Activated naive CD8-positive, alpha-beta T cell treated with anti-CD3 and anti-CD28 coated beads, Interleukin-2, amount 10 ng/mL, durations not matched to agents 7 days and 5 days (primary cell): ENCODE measurements around the gene SEPSECS. TPM values are rescaled to one million over a fixed set of nuclear protein-coding genes. Genes with fewer than 3 reads are reported as not detected.

Source experiments
- ATAC-seq: fragments of 150-1000 bp; cut with Tn5 transposase; one replicate; pipeline ENCODE4 v1.10.0; 2021; ENCODE audit warnings: low read depth, moderate library complexity
- POLR2A ChIA-PET: fragments of 350-600 bp; sonication (Branson Sonifier 250); formaldehyde crosslinking; loops from one replicate; lab custom pipeline; 2021; ENCODE audit warnings: antibody characterized with exemption; lab: Charles Lee
- DNase-seq: peaks from one replicate; pipeline ENCODE4 v3.0.0; 2021
- H3K27ac Mint-ChIP-seq: one replicate; pipeline ENCODE4 v1.8.0; 2022; ENCODE audit warnings: mild to moderate bottlenecking, mixed read lengths
- H3K27me3 Mint-ChIP-seq: one replicate; pipeline ENCODE4 v1.8.0; 2022; ENCODE audit warnings: mild to moderate bottlenecking, moderate library complexity, mixed read lengths
- H3K36me3 Mint-ChIP-seq: one replicate; pipeline ENCODE4 v1.8.0; 2021; ENCODE audit warnings: mild to moderate bottlenecking, mixed read lengths
- H3K4me1 Mint-ChIP-seq: one replicate; pipeline ENCODE4 v1.8.0; 2021; ENCODE audit warnings: mixed read lengths
- H3K4me3 Mint-ChIP-seq: one replicate; pipeline ENCODE4 v1.8.0; 2022; ENCODE audit warnings: mild to moderate bottlenecking, moderate library complexity, mixed read lengths
- H3K9me3 Mint-ChIP-seq: one replicate; pipeline ENCODE4 v1.8.0; 2021; ENCODE audit warnings: mixed read lengths
- total RNA-seq, 2 experiments: library from RNA; stranded (reverse); gene quantifications; one replicate each; pipeline ENCODE4 v1.2.3, GENCODE V29; 2021

The SEPSECS gene
- total RNA-seq, 2 experiments from 2014 or later, result 15.1 to 15.5 TPM

GRCh38 chr4:25142468-25142867 is 17.8 kb downstream of the SEPSECS start:
- Mint-ChIP-seq H3K27me3 (no peaks in the 10 kb centered on the region), H3K4me3 (no peak overlapping the region), H3K36me3 (peaks cover 26% of the 10 kb centered on the region), H3K27ac (no peak overlapping the region), H3K4me1 (peaks cover 2% of the 10 kb centered on the region), H3K9me3 (peaks cover 2% of the 10 kb centered on the region)
- POLR2A ChIA-PET, result no interaction called here
- DNase-seq (no peak), ATAC-seq (no peak)

- peaks cover 33% of the 10 kb centered on the region for H3K36me3 Mint-ChIP-seq
- peaks cover 3% of the 10 kb centered on the region for H3K4me1 Mint-ChIP-seq
- DNase-seq, result no peak
- POLR2A ChIA-PET, result no interaction called here
- H3K4me3 Mint-ChIP-seq, result no peak overlapping the region
- H3K27ac Mint-ChIP-seq, result no peak overlapping the region
- H3K27me3 Mint-ChIP-seq, result no peaks in the 10 kb centered on the region
- no peak for ATAC-seq
- H3K9me3 Mint-ChIP-seq, result peaks cover 2% of the 10 kb centered on the region
These were observed 18.7 kb downstream of the SEPSECS start for GRCh38 chr4:25141592-25141991.

GRCh38 chr4:25133132-25133531 is 27.1 kb downstream of the SEPSECS start:
- POLR2A ChIA-PET, result no interaction called here
- Mint-ChIP-seq H3K4me3 (no peak overlapping the region), H3K9me3 (peaks cover 8% of the 10 kb centered on the region), H3K27me3 (no peaks in the 10 kb centered on the region), H3K27ac (no peak overlapping the region), H3K36me3 (peaks cover 34% of the 10 kb centered on the region), H3K4me1 (peaks cover 13% of the 10 kb centered on the region)
- DNase-seq, result no peak
- no peak for ATAC-seq

GRCh38 chr4:25131926-25132325 is 28.3 kb downstream of the SEPSECS start:
- peaks cover 6% of the 10 kb centered on the region for H3K9me3 Mint-ChIP-seq
- H3K4me3 Mint-ChIP-seq, result no peak overlapping the region
- POLR2A ChIA-PET, result no interaction called here
- H3K27ac Mint-ChIP-seq, result no peak overlapping the region
- DNase-seq (no peak), ATAC-seq (no peak)
- H3K36me3 Mint-ChIP-seq, result peaks cover 33% of the 10 kb centered on the region
- H3K4me1 Mint-ChIP-seq, result peaks cover 15% of the 10 kb centered on the region
- H3K27me3 Mint-ChIP-seq, result no peaks in the 10 kb centered on the region

- H3K4me1 Mint-ChIP-seq, result peaks cover 15% of the 10 kb centered on the region
- POLR2A ChIA-PET, result no interaction called here
- peaks cover 6% of the 10 kb centered on the region for H3K9me3 Mint-ChIP-seq
- H3K36me3 Mint-ChIP-seq, result peaks cover 29% of the 10 kb centered on the region
- no peaks in the 10 kb centered on the region for H3K27me3 Mint-ChIP-seq
- DNase-seq, result no peak
- no peak for ATAC-seq
- no peak overlapping the region for H3K4me3 Mint-ChIP-seq
- no peak overlapping the region for H3K27ac Mint-ChIP-seq
These were observed 28.9 kb downstream of the SEPSECS start for GRCh38 chr4:25131381-25131780.

- H3K27ac Mint-ChIP-seq, result no peak overlapping the region
- DNase-seq (no peak), ATAC-seq (no peak)
- H3K27me3 Mint-ChIP-seq, result no peaks in the 10 kb centered on the region
- H3K36me3 Mint-ChIP-seq, result peaks cover 19% of the 10 kb centered on the region
- no peak overlapping the region for H3K4me3 Mint-ChIP-seq
- H3K9me3 Mint-ChIP-seq, result peaks cover 3% of the 10 kb centered on the region
- peaks cover 10% of the 10 kb centered on the region for H3K4me1 Mint-ChIP-seq
- POLR2A ChIA-PET, result no interaction called here
These were observed 30.3 kb downstream of the SEPSECS start for GRCh38 chr4:25129917-25130316.

GRCh38 chr4:25128671-25129070 is 31.6 kb downstream of the SEPSECS start:
- POLR2A ChIA-PET, result no interaction called here
- ATAC-seq (no peak), DNase-seq (no peak)
- Mint-ChIP-seq H3K27ac (no peak overlapping the region), H3K36me3 (peaks cover 15% of the 10 kb centered on the region), H3K9me3 (no peaks in the 10 kb centered on the region), H3K4me1 (peaks cover 8% of the 10 kb centered on the region), H3K27me3 (no peaks in the 10 kb centered on the region), H3K4me3 (no peak overlapping the region)

- ATAC-seq (no peak), DNase-seq (no peak)
- no peak overlapping the region for H3K4me3 Mint-ChIP-seq
- no peaks in the 10 kb centered on the region for H3K9me3 Mint-ChIP-seq
- no peak overlapping the region for H3K27ac Mint-ChIP-seq
- peaks cover 5% of the 10 kb centered on the region for H3K4me1 Mint-ChIP-seq
- POLR2A ChIA-PET, result no interaction called here
- peaks cover 21% of the 10 kb centered on the region for H3K36me3 Mint-ChIP-seq
- no peaks in the 10 kb centered on the region for H3K27me3 Mint-ChIP-seq
These were observed 37.0 kb downstream of the SEPSECS start for GRCh38 chr4:25123236-25123635.

- DNase-seq (no peak), ATAC-seq (no peak)
- H3K9me3 Mint-ChIP-seq, result no peaks in the 10 kb centered on the region
- H3K36me3 Mint-ChIP-seq, result peaks cover 15% of the 10 kb centered on the region
- POLR2A ChIA-PET, result no interaction called here
- no peak overlapping the region for H3K4me3 Mint-ChIP-seq
- H3K27me3 Mint-ChIP-seq, result no peaks in the 10 kb centered on the region
- H3K27ac Mint-ChIP-seq, result no peak overlapping the region
- no peaks in the 10 kb centered on the region for H3K4me1 Mint-ChIP-seq
These were observed 39.9 kb downstream of the SEPSECS start for GRCh38 chr4:25120146-25120940.

GRCh38 chr4:25117716-25118472 is 42.4 kb downstream of the SEPSECS start:
- DNase-seq (no peak), ATAC-seq (no peak)
- H3K4me1 Mint-ChIP-seq, result no peaks in the 10 kb centered on the region
- no peak overlapping the region for H3K4me3 Mint-ChIP-seq
- no peak overlapping the region for H3K27ac Mint-ChIP-seq
- H3K9me3 Mint-ChIP-seq, result no peaks in the 10 kb centered on the region
- no peaks in the 10 kb centered on the region for H3K27me3 Mint-ChIP-seq
- POLR2A ChIA-PET, result no interaction called here
- H3K36me3 Mint-ChIP-seq, result peaks cover 10% of the 10 kb centered on the region

- ATAC-seq, result no peak
- H3K27ac Mint-ChIP-seq, result no peak overlapping the region
These were observed 43.0 kb downstream of the SEPSECS start for GRCh38 chr4:25117274-25117673.

GRCh38 chr4:25113915-25114904 is 46.0 kb downstream of the SEPSECS start:
- H3K27me3 Mint-ChIP-seq, result no peaks in the 10 kb centered on the region
- peaks cover 5% of the 10 kb centered on the region for H3K36me3 Mint-ChIP-seq
- POLR2A ChIA-PET, result no interaction called here
- DNase-seq, result no peak
- no peaks in the 10 kb centered on the region for H3K4me1 Mint-ChIP-seq
- no peak overlapping the region for H3K27ac Mint-ChIP-seq
- H3K9me3 Mint-ChIP-seq, result no peaks in the 10 kb centered on the region
- H3K4me3 Mint-ChIP-seq, result no peak overlapping the region
- ATAC-seq, result no peak

More at GRCh38 chr4:25117274-25117673, 43.0 kb downstream of the SEPSECS start:
- POLR2A ChIA-PET, result no interaction called here
- Mint-ChIP-seq H3K4me1 (no peaks in the 10 kb centered on the region), H3K36me3 (peaks cover 8% of the 10 kb centered on the region), H3K9me3 (no peaks in the 10 kb centered on the region), H3K27me3 (no peaks in the 10 kb centered on the region), H3K4me3 (no peak overlapping the region)
- DNase-seq, result no peak

- peaks cover 3% of the 10 kb centered on the region for H3K36me3 Mint-ChIP-seq
- H3K27me3 Mint-ChIP-seq, result no peaks in the 10 kb centered on the region
- no peak overlapping the region for H3K4me3 Mint-ChIP-seq
- ATAC-seq (no peak), DNase-seq (no peak)
- no peak overlapping the region for H3K27ac Mint-ChIP-seq
- POLR2A ChIA-PET, result no interaction called here
- no peaks in the 10 kb centered on the region for H3K9me3 Mint-ChIP-seq
- H3K4me1 Mint-ChIP-seq, result no peaks in the 10 kb centered on the region
These were observed 47.3 kb downstream of the SEPSECS start for GRCh38 chr4:25112995-25113380.
